WERI-Rb-1 (cell line): ENCODE measurements around the gene H2AZ2.
A peak's percentile ranks its signal among the peaks of the same experiment; 100 is the strongest.

Experiments
- DNase-seq: peaks from one replicate; pipeline ENCODE4 v3.0.0-alpha.2; 2020
- H3K27ac ChIP-seq: fragments of 250-450 bp; sonication (Bioruptor Pico); 2 replicates; pipeline ENCODE4 v1.5.1; 2020; ENCODE audit warnings: mild to moderate bottlenecking, moderate library complexity
- H3K27me3 ChIP-seq: fragments of 250-450 bp; sonication (Bioruptor Pico); 2 replicates; pipeline ENCODE4 v1.5.1; 2021; ENCODE audit warnings: mild to moderate bottlenecking, low read depth, moderate library complexity; ENCODE audit not compliant: insufficient read depth, severe bottlenecking
- H3K36me3 ChIP-seq: fragments of 250-450 bp; sonication (Bioruptor Pico); 2 replicates; pipeline ENCODE4 v1.5.1; 2020; ENCODE audit warnings: mild to moderate bottlenecking, moderate library complexity
- H3K4me3 ChIP-seq: 2 replicates; pipeline ENCODE4 v1.5.1; 2011; ENCODE audit warnings: low read depth, mild to moderate bottlenecking, control low read depth, low read length
- H3K9me3 ChIP-seq: fragments of 250-450 bp; sonication (Bioruptor Pico); 2 replicates; pipeline ENCODE4 v1.5.1; 2021; ENCODE audit warnings: mild to moderate bottlenecking, moderate library complexity; ENCODE audit not compliant: severe bottlenecking
- CTCF ChIP-seq: IDR thresholded peaks from 2 replicates; pipeline ENCODE4 v1.5.1; 2011; ENCODE audit warnings: low read depth, mild to moderate bottlenecking, control low read depth, inconsistent platforms, low read length

H2AZ2 gene

GRCh38 chr7:44883961-44884620 is 36.2 kb upstream of the H2AZ2 start:
- no peak for TF ChIP-seq CTCF
- Histone ChIP-seq H3K4me3 (peak overlapping the region; percentile 46), H3K27me3 (no peaks in the 10 kb centered on the region), H3K9me3 (peaks cover 17% of the 10 kb centered on the region), H3K27ac (no peak overlapping the region; the same call in 1 of the 2 replicates), H3K36me3 (peaks cover 47% of the 10 kb centered on the region)
- no peak for DNase-seq

DNA sequence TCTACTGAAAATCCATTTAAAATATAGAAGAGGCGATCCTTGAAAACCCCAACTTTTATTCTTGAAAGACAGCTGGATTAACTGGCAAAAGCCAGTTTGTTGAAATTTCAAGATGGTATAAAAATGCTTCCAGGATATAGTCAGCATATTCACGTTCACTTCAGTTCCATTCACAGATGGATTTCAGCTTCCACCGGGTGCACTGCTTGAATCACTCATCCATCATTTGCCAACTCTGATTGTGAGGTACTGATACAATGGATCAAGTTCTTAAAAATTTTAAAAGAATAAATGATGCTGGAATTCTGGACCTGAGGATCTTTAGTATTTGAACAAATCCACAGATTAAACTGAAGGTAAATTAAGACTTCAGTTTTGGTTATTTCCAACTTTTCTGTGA is 35.0 kb upstream of the H2AZ2 start:
- peaks cover 17% of the 10 kb centered on the region for H3K9me3 ChIP-seq
- no peak for DNase-seq
- peaks cover 47% of the 10 kb centered on the region for H3K36me3 ChIP-seq
- H3K27me3 ChIP-seq: no peaks in the 10 kb centered on the region
- no peak overlapping the region for H3K27ac ChIP-seq
- TF ChIP-seq CTCF: no peak
- no peak overlapping the region for H3K4me3 ChIP-seq

DNA sequence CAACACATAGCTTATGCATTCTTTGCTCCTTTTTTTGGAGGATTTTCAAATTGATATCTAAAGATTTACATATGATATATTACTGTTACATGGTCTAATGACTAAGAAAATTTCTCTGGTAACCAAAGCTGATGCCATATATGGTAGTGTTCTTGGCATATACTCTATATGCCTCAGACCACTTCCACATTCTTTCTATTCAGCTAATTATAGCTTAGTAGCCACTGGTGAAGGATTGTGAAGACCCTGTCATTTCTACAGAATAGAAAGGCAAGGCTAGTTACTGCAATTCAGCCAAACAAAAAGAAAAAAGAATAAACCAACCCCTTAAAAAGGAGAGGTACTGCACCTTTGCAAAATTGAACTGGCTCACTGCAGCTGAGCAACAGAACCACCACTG is 33.7 kb upstream of the H2AZ2 start:
- TF ChIP-seq CTCF: no peak
- H3K36me3 ChIP-seq: peaks cover 47% of the 10 kb centered on the region
- H3K9me3 ChIP-seq: peaks cover 17% of the 10 kb centered on the region
- H3K4me3 ChIP-seq: no peak overlapping the region
- H3K27me3 ChIP-seq: no peaks in the 10 kb centered on the region
- no peak for DNase-seq
- no peak overlapping the region for H3K27ac ChIP-seq

- no peak for TF ChIP-seq CTCF
- no peak overlapping the region for H3K27ac ChIP-seq
- H3K27me3 ChIP-seq: no peaks in the 10 kb centered on the region
- peaks cover 17% of the 10 kb centered on the region for H3K9me3 ChIP-seq
- no peak for DNase-seq
- H3K4me3 ChIP-seq: no peak overlapping the region
- H3K36me3 ChIP-seq: peaks cover 47% of the 10 kb centered on the region
Measured at GRCh38 chr7:44881066-44881600, 33.2 kb upstream of the H2AZ2 start.

DNA sequence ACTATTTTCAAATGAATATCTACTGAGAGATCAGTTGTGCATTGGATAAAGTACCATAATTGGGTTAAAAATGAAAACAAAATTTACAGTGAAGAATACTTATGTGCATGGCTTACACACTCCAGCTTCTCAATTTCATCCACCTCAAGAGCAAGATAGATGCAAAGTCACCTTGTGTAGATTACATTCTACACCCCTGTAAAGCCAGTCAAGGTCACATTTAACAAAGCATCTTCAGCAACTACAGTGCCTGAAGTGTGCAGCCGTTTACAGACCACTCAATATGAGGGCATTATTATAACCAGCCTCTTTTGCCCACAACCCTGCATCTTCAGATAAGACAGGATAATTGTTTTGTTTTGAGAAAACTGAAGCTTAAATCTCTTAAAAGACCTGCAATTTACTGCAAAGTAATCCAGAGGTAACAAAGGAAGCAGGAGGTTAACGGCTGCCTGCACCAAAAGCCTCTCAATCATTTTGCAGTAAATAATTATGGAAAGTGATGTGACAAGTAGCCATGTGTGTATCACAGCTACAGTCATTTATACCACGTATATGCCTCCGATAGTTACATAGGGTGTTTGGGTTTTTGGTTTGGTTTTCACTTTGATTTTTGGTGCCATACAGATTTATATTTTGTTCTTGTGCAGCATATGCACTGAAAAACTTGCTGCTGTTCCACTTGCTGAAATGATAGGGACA is 32.6 kb upstream of the H2AZ2 start:
- H3K9me3 ChIP-seq: peaks cover 17% of the 10 kb centered on the region
- no peak overlapping the region for H3K4me3 ChIP-seq
- no peak for TF ChIP-seq CTCF
- H3K36me3 ChIP-seq: peaks cover 47% of the 10 kb centered on the region
- H3K27ac ChIP-seq: no peak overlapping the region
- no peak for DNase-seq
- no peaks in the 10 kb centered on the region for H3K27me3 ChIP-seq
